ENCODE data around the gene SFTPB.
"Not testable (repeated sequence)": the region's sequence is repeated elsewhere in the genome, so short reads cannot be mapped to it uniquely, and the experiment has no call there.

Gene SFTPB

GRCh38 chr2:85674417-85674816 lies 6.4 kb upstream of the SFTPB start:
- no peak for DNase-seq

- no peak for DNase-seq
Observed at GRCh38 chr2:85673716-85674375, 5.8 kb upstream of the SFTPB start.

- no peak for DNase-seq
Observed at GRCh38 chr2:85672456-85672855, 4.5 kb upstream of the SFTPB start.

GRCh38 chr2:85670416-85670815 lies 2.4 kb upstream of the SFTPB start:
- not testable (repeated sequence) for DNase-seq

- no peak for DNase-seq
Observed at GRCh38 chr2:85669549-85669948, 1.6 kb upstream of the SFTPB start.

- DNase-seq: no peak
Observed at GRCh38 chr2:85668857-85669142, 801 bp upstream of the SFTPB start.

- DNase-seq: no peak
Observed at GRCh38 chr2:85667561-85668008, 414 bp downstream of the SFTPB start.

- no peak for DNase-seq
Observed at GRCh38 chr2:85666435-85667316, 1.3 kb downstream of the SFTPB start.

GRCh38 chr2:85666016-85666415 lies 2.0 kb downstream of the SFTPB start:
- DNase-seq: no peak

GRCh38 chr2:85665264-85665937 lies 2.6 kb downstream of the SFTPB start:
- no peak for DNase-seq

GRCh38 chr2:85663594-85664565 lies 4.1 kb downstream of the SFTPB start:
- no peak for DNase-seq

GRCh38 chr2:85662899-85663593 lies 5.0 kb downstream of the SFTPB start:
- DNase-seq: no peak

- no peak for DNase-seq
Observed at GRCh38 chr2:85661139-85661858, 6.7 kb downstream of the SFTPB start.

GRCh38 chr2:85660725-85661124 lies 7.3 kb downstream of the SFTPB start:
- no peak for DNase-seq

- DNase-seq: not testable (repeated sequence)
Observed at GRCh38 chr2:85660301-85660700, 7.7 kb downstream of the SFTPB start.

GRCh38 chr2:85659324-85659981 lies 8.5 kb downstream of the SFTPB start:
- no peak for DNase-seq

- DNase-seq: not testable (repeated sequence)
Observed at GRCh38 chr2:85657399-85657798, 10.6 kb downstream of the SFTPB start.

GRCh38 chr2:85656468-85656867 lies 11.5 kb downstream of the SFTPB start:
- DNase-seq: no peak

- no peak for DNase-seq
Observed at GRCh38 chr2:85655961-85656417, 12.0 kb downstream of the SFTPB start.

GRCh38 chr2:85653996-85654395 lies 14.0 kb downstream of the SFTPB start:
- no peak for DNase-seq

GRCh38 chr2:85652056-85652455 lies 15.9 kb downstream of the SFTPB start:
- DNase-seq: no peak

All from NCI-H446 (cell line).